GM23338 (cell line): ENCODE results near the gene GDAP1L1.

Source experiments
- CREB1 ChIP-seq: fragments of 250-450 bp; sonication (Bioruptor Pico); IDR thresholded peaks from 2 replicates; pipeline ENCODE4 v1.5.0; 2020; ENCODE audit warnings: low read depth, mild to moderate bottlenecking, moderate library complexity
- EZH2 ChIP-seq: fragments of 200-600 bp; sonication (generic); IDR thresholded peaks from one replicate; pipeline ENCODE4 v1.8.0; 2017; ENCODE audit warnings: antibody characterized with exemption, mild to moderate bottlenecking, low read depth; ENCODE audit not compliant: unreplicated experiment
- EZH2phosphoT487 ChIP-seq: fragments of 200-600 bp; sonication (generic); IDR thresholded peaks from one replicate; pipeline ENCODE4 v1.8.1; 2018; ENCODE audit warnings: antibody characterized with exemption; ENCODE audit not compliant: unreplicated experiment
- JUNB ChIP-seq: IDR thresholded peaks from one replicate; pipeline ENCODE4 v1.6.1; 2016; ENCODE audit warnings: antibody characterized with exemption; ENCODE audit not compliant: unreplicated experiment
- NANOG ChIP-seq: IDR thresholded peaks from 2 replicates; pipeline ENCODE4 v1.6.1; 2016; ENCODE audit warnings: antibody characterized with exemption, borderline replicate concordance
- POLR2AphosphoS5 ChIP-seq: IDR thresholded peaks from 2 replicates; pipeline ENCODE4 v1.6.1; 2016; ENCODE audit warnings: antibody characterized with exemption, low read depth
- ZNF331 ChIP-seq: fragments of 250-450 bp; sonication (Bioruptor Pico); IDR thresholded peaks from 2 replicates; pipeline ENCODE4 v1.5.0; 2020; ENCODE audit warnings: low read depth, mild to moderate bottlenecking, moderate library complexity
- TF ChIP-seq, protein P1 (sequence below), 2 experiments: fragments of 200-600 bp in 1 of 2; sonication (generic) in 1 of 2; conservative IDR thresholded peaks; 2 replicates each; pipeline versions ENCODE4 v1.5.1 to v1.6.1; 2016 to 2017; ENCODE audit warnings: antibody characterized with exemption in 2 of 2, low read depth in 2 of 2, mild to moderate bottlenecking in 2 of 2, moderate library complexity in 1 of 2
- TF ChIP-seq, protein P2 (sequence below): IDR thresholded peaks from one replicate; pipeline ENCODE4 v1.6.1; 2018; ENCODE audit warnings: antibody characterized with exemption; ENCODE audit not compliant: unreplicated experiment
- TF ChIP-seq, protein P3 (sequence below): IDR thresholded peaks from 2 replicates; pipeline ENCODE4 v1.6.1; 2016; ENCODE audit warnings: antibody characterized with exemption
- TF ChIP-seq, protein P4 (sequence below): fragments of 250-450 bp; sonication (Bioruptor Pico); IDR thresholded peaks from 2 replicates; pipeline ENCODE4 v1.5.0; 2020; ENCODE audit warnings: mild to moderate bottlenecking, moderate library complexity

DNA sequence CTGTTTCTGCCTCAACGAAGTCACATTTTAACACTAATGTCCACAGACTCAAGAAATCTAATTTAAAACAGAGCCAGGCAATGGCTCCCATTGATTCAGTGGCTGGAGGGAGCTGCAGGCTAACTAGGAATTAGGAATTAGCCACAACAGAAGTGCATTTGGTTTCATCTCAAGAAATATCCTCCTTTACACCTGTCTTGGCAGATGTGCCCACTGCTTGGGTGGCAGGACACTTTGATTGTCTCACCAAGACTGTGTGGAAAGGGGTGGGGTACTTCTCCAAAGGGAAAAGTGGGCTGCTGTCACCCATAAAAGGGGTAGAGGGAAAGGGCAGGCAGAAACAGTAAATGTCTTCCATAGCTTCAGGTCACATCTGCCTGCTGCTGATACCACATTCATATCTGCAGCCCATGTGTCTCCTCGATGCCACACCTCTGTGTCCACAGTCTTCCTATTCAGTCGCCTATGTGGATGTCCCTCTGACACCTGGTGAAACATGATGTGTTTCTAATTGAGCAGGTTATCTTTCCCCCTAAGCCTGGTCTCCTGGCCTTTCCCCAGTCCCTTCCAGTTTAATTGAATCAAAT, 25.6 kb upstream of the GDAP1L1 start:
- TF ChIP-seq, protein P1, sequence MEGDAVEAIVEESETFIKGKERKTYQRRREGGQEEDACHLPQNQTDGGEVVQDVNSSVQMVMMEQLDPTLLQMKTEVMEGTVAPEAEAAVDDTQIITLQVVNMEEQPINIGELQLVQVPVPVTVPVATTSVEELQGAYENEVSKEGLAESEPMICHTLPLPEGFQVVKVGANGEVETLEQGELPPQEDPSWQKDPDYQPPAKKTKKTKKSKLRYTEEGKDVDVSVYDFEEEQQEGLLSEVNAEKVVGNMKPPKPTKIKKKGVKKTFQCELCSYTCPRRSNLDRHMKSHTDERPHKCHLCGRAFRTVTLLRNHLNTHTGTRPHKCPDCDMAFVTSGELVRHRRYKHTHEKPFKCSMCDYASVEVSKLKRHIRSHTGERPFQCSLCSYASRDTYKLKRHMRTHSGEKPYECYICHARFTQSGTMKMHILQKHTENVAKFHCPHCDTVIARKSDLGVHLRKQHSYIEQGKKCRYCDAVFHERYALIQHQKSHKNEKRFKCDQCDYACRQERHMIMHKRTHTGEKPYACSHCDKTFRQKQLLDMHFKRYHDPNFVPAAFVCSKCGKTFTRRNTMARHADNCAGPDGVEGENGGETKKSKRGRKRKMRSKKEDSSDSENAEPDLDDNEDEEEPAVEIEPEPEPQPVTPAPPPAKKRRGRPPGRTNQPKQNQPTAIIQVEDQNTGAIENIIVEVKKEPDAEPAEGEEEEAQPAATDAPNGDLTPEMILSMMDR (conservative IDR thresholded peaks at IDR 0.05; ENCODE audit: low read depth in 2 of 2) = no peak
- TF ChIP-seq POLR2AphosphoS5 = no peak
- TF ChIP-seq, protein P2, sequence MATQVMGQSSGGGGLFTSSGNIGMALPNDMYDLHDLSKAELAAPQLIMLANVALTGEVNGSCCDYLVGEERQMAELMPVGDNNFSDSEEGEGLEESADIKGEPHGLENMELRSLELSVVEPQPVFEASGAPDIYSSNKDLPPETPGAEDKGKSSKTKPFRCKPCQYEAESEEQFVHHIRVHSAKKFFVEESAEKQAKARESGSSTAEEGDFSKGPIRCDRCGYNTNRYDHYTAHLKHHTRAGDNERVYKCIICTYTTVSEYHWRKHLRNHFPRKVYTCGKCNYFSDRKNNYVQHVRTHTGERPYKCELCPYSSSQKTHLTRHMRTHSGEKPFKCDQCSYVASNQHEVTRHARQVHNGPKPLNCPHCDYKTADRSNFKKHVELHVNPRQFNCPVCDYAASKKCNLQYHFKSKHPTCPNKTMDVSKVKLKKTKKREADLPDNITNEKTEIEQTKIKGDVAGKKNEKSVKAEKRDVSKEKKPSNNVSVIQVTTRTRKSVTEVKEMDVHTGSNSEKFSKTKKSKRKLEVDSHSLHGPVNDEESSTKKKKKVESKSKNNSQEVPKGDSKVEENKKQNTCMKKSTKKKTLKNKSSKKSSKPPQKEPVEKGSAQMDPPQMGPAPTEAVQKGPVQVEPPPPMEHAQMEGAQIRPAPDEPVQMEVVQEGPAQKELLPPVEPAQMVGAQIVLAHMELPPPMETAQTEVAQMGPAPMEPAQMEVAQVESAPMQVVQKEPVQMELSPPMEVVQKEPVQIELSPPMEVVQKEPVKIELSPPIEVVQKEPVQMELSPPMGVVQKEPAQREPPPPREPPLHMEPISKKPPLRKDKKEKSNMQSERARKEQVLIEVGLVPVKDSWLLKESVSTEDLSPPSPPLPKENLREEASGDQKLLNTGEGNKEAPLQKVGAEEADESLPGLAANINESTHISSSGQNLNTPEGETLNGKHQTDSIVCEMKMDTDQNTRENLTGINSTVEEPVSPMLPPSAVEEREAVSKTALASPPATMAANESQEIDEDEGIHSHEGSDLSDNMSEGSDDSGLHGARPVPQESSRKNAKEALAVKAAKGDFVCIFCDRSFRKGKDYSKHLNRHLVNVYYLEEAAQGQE = no peak
- TF ChIP-seq EZH2 = no peak
- TF ChIP-seq, protein P3, sequence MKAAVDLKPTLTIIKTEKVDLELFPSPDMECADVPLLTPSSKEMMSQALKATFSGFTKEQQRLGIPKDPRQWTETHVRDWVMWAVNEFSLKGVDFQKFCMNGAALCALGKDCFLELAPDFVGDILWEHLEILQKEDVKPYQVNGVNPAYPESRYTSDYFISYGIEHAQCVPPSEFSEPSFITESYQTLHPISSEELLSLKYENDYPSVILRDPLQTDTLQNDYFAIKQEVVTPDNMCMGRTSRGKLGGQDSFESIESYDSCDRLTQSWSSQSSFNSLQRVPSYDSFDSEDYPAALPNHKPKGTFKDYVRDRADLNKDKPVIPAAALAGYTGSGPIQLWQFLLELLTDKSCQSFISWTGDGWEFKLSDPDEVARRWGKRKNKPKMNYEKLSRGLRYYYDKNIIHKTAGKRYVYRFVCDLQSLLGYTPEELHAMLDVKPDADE = no peak
- no peak for TF ChIP-seq CREB1 (CRISPR knock-in tag)
- TF ChIP-seq EZH2phosphoT487 = no peak
- TF ChIP-seq NANOG = no peak
- no peak for TF ChIP-seq JUNB
- TF ChIP-seq, protein P4, sequence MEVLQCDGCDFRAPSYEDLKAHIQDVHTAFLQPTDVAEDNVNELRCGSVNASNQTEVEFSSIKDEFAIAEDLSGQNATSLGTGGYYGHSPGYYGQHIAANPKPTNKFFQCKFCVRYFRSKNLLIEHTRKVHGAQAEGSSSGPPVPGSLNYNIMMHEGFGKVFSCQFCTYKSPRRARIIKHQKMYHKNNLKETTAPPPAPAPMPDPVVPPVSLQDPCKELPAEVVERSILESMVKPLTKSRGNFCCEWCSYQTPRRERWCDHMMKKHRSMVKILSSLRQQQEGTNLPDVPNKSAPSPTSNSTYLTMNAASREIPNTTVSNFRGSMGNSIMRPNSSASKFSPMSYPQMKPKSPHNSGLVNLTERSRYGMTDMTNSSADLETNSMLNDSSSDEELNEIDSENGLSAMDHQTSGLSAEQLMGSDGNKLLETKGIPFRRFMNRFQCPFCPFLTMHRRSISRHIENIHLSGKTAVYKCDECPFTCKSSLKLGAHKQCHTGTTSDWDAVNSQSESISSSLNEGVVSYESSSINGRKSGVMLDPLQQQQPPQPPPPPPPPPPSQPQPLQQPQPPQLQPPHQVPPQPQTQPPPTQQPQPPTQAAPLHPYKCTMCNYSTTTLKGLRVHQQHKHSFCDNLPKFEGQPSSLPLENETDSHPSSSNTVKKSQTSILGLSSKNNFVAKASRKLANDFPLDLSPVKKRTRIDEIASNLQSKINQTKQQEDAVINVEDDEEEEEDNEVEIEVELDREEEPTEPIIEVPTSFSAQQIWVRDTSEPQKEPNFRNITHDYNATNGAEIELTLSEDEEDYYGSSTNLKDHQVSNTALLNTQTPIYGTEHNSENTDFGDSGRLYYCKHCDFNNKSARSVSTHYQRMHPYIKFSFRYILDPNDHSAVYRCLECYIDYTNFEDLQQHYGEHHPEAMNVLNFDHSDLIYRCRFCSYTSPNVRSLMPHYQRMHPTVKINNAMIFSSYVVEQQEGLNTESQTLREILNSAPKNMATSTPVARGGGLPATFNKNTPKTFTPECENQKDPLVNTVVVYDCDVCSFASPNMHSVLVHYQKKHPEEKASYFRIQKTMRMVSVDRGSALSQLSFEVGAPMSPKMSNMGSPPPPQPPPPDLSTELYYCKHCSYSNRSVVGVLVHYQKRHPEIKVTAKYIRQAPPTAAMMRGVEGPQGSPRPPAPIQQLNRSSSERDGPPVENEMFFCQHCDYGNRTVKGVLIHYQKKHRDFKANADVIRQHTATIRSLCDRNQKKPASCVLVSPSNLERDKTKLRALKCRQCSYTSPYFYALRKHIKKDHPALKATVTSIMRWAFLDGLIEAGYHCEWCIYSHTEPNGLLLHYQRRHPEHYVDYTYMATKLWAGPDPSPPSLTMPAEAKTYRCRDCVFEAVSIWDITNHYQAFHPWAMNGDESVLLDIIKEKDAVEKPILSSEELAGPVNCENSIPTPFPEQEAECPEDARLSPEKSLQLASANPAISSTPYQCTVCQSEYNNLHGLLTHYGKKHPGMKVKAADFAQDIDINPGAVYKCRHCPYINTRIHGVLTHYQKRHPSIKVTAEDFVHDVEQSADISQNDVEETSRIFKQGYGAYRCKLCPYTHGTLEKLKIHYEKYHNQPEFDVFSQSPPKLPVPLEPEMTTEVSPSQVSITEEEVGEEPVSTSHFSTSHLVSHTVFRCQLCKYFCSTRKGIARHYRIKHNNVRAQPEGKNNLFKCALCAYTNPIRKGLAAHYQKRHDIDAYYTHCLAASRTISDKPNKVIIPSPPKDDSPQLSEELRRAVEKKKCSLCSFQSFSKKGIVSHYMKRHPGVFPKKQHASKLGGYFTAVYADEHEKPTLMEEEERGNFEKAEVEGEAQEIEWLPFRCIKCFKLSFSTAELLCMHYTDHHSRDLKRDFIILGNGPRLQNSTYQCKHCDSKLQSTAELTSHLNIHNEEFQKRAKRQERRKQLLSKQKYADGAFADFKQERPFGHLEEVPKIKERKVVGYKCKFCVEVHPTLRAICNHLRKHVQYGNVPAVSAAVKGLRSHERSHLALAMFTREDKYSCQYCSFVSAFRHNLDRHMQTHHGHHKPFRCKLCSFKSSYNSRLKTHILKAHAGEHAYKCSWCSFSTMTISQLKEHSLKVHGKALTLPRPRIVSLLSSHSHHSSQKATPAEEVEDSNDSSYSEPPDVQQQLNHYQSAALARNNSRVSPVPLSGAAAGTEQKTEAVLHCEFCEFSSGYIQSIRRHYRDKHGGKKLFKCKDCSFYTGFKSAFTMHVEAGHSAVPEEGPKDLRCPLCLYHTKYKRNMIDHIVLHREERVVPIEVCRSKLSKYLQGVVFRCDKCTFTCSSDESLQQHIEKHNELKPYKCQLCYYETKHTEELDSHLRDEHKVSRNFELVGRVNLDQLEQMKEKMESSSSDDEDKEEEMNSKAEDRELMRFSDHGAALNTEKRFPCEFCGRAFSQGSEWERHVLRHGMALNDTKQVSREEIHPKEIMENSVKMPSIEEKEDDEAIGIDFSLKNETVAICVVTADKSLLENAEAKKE (CRISPR knock-in tag) = no peak
- no peak for TF ChIP-seq ZNF331 (CRISPR knock-in tag)
